Activated T-cell treated with anti-CD3 and anti-CD28 coated beads for 48 hours (primary cell): Measurements from ENCODE around the gene DPYSL5.
"Not testable (repeated sequence)": the region's sequence is repeated elsewhere in the genome, so short reads cannot be mapped to it uniquely, and the experiment has no call there.

Experiments
- DNase-seq: peaks from one replicate; pipeline ENCODE4 v3.0.0-alpha.2; 2020; ENCODE audit warnings: low read depth

DPYSL5 gene

GRCh38 chr2:26875065-26875634 is 27.2 kb downstream of the DPYSL5 start:
- DNase-seq: no peak

DNA sequence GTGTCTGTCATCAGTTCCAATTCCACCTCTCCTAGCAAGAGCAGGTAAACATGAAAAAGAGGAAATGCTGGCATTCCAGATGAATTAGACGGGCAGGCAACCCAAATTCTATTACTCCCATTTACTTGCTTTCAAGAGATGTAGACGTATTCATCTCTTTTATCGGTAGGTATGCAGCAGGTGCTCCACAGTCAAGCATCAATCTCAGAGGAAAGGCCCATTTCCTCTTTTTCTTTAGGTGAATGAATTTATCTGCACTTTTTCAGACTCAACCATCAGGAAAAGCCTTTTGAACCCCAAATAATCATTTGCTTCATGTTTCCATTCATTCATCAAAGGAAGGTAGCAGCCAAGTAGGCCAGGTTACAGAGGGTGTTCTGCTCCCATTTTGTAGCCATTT is 27.9 kb downstream of the DPYSL5 start:
- DNase-seq: no peak

- no peak for DNase-seq
These were observed 28.3 kb downstream of the DPYSL5 start for GRCh38 chr2:26876260-26876659.

- no peak for DNase-seq
These were observed 29.3 kb downstream of the DPYSL5 start for GRCh38 chr2:26877276-26877675.

GRCh38 chr2:26880161-26880560 is 32.2 kb downstream of the DPYSL5 start:
- DNase-seq: no peak

- no peak for DNase-seq
These were observed 33.0 kb downstream of the DPYSL5 start for GRCh38 chr2:26880910-26881435.

- not testable (repeated sequence) for DNase-seq
These were observed 34.3 kb downstream of the DPYSL5 start for GRCh38 chr2:26882220-26882619.

DNA sequence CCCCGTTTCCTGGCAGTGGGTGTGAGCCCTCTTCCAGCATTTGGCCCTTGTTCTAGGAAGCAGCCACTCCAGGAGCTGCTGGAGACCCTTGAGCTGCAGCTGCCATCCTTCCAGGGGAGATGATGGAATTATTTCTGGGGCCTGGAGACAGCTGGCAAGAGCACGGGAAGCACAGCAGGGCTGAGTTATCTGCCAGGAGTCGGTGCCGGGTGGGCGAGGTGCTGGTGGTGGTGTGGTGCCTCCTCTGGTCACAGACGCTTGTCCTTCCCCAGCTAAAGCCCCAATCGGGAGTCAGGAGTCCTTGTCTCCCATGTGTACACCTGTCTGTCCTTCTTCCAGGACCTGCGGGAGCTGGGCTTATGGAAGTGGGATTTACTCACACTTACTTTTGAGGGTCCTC is 36.0 kb downstream of the DPYSL5 start:
- no peak for DNase-seq

DNA sequence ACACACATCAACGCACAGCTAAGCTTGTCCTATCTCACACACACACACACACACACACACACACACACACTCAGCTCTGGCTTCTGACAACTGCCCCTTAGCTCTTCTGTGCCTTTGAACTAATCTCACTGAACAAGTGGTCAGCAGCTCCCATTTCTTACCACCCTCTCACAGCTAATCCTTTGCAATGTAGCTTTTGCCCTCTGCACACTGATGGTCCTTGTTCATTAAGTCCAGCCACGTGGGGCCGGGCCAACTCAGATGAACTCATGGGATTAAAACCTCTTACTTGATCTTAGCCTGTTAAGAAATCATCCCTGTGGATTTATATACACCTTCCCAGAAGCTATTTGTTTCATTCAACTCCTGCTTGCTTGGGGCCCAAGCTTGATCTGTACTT is 36.6 kb downstream of the DPYSL5 start:
- DNase-seq: no peak

DNA sequence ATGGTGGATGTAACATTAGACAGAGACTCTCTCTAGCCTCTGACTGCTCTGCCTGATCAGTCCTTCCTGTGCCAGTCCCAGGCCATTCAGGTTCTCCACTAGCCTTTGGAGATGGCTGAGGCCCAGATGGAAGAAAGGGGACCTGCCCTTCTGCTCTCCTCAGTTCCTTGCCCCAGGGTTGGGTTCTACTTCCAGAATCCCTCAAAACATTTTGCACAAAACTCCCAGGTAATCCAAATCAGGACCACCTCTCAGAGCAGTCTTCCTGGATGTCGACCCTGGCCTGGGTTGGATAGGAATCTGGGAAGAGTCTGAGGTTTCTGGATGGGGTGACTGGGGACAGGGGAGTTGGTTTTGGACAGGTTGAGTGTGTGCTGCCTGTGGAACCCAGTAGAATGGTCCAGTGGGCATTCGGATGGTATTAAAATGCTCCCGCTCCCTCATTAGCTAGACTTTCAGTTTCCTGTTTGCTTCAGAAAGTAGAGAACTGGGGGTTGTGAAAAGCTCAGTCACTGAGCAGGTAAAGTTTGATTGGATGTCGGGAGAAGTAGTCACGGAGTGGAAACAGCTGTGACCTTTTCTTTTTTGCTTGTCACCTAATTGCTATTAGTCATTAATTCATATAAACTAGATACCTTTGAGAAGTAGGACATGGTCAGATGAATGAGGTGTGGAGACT is 37.9 kb downstream of the DPYSL5 start:
- no peak for DNase-seq

- no peak for DNase-seq
These were observed 38.8 kb downstream of the DPYSL5 start for GRCh38 chr2:26886736-26887135.

DNA sequence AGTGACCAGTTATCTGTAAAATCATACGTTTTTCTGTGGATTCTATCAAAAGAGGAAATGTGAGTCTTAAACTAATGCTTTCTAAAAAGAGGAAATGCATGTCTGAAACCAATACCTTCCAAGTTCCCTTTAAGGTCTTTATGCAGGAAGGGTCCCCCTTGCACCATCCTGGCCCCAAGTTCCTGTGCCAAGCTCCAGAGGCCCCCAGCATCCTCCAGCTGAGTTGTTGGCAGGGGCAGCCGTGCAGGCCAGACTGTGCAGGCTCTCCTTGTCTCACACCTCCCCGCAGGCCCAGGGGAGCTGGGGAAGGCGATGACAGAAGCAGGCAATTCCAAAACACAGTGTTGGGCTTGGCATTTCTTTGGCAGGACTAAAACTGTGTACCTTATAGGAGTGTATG is 39.2 kb downstream of the DPYSL5 start:
- DNase-seq: no peak

GRCh38 chr2:26889796-26890195 is 41.9 kb downstream of the DPYSL5 start:
- no peak for DNase-seq

DNA sequence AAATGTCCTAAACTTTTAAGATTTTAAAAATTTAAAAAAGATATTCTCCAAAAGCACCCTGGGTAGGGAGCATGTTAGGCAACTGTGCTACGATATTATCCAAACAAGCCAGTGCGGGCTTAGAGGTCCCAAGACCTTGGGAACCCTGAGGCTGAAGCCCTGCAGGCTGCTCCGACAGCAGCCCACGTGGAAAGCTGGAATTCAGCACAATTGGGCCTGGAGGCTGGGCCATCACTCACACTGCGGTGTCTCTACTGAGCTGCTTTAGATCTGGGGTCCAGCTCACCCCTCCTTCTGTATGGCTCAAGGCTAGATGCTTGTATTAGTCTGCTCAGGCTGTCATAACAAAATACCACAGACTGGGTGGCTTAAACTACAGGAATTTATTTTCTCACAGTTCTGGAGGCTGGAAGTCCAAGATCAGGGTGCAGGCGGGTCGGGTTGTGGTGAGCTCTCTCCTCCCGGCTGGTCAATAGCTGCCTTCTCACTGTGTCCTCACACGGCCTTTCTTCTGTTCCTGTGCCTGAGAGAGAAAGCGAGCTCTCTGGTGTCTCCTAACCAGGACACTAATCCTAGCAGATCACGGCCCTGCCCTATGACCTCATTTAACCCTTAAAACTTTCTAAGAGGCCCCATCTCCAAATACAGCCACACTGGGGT is 42.5 kb downstream of the DPYSL5 start:
- DNase-seq: no peak

- no peak for DNase-seq
These were observed 44.2 kb downstream of the DPYSL5 start for GRCh38 chr2:26892133-26892532.

- DNase-seq: no peak
These were observed 45.1 kb downstream of the DPYSL5 start for GRCh38 chr2:26892922-26893524.

GRCh38 chr2:26894136-26894535 is 46.2 kb downstream of the DPYSL5 start:
- DNase-seq: no peak

- DNase-seq: no peak
These were observed 50.0 kb downstream of the DPYSL5 start for GRCh38 chr2:26897807-26898479.

DNA sequence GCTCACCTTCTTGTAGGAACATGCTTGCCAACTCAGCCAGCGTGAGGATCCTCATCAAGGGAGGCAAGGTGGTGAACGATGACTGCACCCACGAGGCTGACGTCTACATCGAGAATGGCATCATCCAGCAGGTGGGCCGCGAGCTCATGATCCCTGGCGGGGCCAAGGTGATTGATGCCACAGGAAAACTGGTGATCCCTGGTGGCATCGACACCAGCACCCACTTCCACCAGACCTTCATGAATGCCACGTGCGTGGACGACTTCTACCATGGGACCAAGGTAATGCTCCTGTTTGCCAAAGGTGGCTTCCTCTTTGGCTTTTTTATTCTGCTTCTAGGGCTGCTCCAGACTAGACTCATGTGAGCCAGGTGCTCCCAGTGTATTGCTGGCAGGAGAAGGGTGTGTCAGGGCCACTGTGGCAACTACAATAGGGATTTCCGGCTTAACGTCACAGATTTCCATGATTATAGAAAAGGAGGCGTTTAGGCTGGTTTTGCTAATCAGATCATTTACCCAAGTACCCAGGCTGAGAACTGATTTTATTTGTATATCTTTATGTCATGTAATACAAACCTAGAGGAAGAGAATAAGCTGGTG is 50.6 kb downstream of the DPYSL5 start:
- no peak for DNase-seq

- no peak for DNase-seq
These were observed 51.7 kb downstream of the DPYSL5 start for GRCh38 chr2:26899500-26900164.

DNA sequence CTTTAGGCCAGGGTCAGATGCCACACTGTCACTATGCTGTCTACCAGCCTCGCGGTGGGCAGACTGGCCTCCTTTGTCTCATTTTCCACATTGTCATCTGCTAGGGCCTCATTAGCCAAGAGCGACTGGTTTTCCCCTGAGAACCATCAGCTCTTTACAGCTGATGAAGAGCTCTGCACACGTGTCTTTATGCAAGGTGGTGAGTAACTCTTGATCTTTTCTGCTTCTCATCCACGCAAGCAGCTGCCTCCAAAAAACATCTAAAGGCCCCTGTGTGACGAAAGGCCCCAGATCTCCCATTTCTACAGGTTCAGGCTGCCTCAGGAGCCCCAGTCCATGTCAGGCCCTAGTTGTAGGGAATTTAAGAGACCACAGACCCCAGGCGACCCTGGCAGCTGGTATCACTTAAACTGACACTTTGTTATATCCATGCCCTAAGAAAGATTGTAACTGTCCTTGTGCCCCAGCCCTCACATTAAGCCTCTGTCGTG is 52.9 kb downstream of the DPYSL5 start:
- no peak for DNase-seq
